OCI-M2 (cell line): ENCODE data around the gene PPP1R26.

Source experiments
- DNase-seq: peaks from one replicate; lab custom pipeline; 2025; ENCODE audit not compliant: unreplicated experiment; lab: John Stamatoyannopoulos, UW

Gene PPP1R26

DNA sequence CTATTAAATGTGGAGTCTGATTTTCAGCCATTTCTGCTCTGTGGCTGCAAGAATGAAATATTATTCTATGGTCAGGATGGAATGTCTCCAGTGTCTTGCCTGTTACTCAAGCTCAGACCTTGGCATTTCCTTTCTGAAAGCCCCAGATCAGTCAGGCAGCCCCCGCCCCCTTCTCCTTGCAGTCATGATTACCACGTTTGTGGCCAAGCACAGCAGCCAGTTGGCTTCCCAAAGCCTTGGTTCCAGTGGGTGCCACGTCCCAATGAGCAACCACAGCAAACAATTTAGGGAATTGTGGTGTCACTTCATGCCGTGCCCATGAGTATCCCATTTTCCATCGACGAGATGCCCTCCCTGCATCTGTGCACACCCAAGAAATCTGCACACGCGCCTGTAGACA, 56.6 kb downstream of the PPP1R26 start:
- DNase-seq: no peak
